ENCODE results near the gene WDR5B.

DNA sequence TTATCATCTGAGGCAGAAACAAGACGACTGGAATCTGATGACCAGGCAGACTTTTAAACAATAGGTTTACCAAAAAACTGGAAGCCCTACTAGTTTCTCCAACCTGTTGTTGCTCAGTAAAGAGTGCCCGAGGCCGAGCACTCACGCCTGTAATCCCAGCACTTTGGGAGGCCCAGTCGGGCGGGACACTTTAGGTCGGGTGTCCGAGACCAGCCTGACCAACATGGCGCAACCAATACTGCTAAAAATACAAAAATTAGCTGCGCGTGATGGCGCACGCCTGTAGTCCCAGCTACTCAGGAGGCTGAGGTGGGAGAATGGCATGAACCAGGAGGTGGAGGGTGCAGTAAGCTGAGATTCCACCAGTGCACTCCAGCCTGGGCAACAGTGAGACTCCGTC is 1.1 kb upstream of the WDR5B start:
- TF ChIP-seq, protein P1, sequence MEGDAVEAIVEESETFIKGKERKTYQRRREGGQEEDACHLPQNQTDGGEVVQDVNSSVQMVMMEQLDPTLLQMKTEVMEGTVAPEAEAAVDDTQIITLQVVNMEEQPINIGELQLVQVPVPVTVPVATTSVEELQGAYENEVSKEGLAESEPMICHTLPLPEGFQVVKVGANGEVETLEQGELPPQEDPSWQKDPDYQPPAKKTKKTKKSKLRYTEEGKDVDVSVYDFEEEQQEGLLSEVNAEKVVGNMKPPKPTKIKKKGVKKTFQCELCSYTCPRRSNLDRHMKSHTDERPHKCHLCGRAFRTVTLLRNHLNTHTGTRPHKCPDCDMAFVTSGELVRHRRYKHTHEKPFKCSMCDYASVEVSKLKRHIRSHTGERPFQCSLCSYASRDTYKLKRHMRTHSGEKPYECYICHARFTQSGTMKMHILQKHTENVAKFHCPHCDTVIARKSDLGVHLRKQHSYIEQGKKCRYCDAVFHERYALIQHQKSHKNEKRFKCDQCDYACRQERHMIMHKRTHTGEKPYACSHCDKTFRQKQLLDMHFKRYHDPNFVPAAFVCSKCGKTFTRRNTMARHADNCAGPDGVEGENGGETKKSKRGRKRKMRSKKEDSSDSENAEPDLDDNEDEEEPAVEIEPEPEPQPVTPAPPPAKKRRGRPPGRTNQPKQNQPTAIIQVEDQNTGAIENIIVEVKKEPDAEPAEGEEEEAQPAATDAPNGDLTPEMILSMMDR (IDR thresholded peaks at IDR 0.05 in 2 of 3, conservative IDR thresholded peaks at IDR 0.05 in 1 of 3; ENCODE audit: control insufficient read depth in 2 of 3, extremely low read depth in 1 of 3, insufficient read depth in 1 of 3, low read depth in 3 of 3, low read length in 3 of 3) = no peak
- TF ChIP-seq BRCA1 (IDR thresholded peaks at IDR 0.05; ENCODE audit: low read depth, low read length) (no peak), EZH2 (IDR thresholded peaks at IDR 0.05; ENCODE audit: borderline replicate concordance, control insufficient read depth, low read depth, low read length) (no peak), BCL11A (IDR thresholded peaks at IDR 0.05; ENCODE audit: low read depth, low read length) (no peak), RAD21 (IDR thresholded peaks at IDR 0.05; ENCODE audit: insufficient read depth, low read depth, low read length) (no peak)

Data from GM12878 (cell line).